NCI-H1694 (cell line): Measurements from ENCODE around the gene CELF4.

Experiments
- DNase-seq: peaks from one replicate; lab custom pipeline; 2025; lab: John Stamatoyannopoulos, UW

CELF4 gene

DNA sequence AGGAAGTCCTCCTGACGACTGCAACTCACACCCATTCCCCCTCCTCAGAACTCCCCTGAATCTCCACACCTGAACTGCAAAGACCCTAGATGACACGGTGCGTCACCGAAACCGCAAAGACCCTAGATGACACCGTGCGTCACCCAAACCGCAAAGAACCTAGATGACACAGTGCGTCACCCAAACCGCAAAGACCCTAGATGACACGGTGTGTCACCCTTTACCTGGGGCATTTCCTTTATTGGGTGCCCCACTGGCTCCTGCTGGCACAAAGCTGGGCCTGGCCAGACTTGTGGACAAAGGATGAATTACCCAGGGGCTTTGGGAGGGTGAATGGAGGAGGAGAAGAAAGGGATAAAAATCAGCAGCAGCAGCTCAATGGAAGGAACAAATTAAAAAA is 123.8 kb downstream of the CELF4 start:
- no peak for DNase-seq

DNA sequence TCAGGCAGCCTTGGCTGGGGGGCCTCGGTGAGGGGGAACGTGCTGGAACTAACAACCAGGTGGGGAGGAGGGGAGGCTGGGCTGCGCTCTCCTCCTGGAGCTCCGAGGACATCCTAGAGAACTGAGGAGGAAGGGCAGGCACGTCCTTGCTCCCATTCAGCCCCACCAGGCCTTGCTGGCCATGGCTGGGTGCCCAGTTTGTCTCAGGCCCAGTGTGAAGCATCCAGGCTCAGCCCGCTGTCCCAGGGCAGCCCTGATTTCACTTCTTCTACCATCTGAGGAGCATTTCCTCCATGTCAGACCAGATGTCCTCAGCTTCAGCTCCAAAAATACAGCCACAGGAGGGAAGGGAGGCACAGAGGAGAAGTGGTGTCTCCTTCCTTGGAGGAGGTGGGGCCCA is 125.4 kb downstream of the CELF4 start:
- no peak for DNase-seq

DNA sequence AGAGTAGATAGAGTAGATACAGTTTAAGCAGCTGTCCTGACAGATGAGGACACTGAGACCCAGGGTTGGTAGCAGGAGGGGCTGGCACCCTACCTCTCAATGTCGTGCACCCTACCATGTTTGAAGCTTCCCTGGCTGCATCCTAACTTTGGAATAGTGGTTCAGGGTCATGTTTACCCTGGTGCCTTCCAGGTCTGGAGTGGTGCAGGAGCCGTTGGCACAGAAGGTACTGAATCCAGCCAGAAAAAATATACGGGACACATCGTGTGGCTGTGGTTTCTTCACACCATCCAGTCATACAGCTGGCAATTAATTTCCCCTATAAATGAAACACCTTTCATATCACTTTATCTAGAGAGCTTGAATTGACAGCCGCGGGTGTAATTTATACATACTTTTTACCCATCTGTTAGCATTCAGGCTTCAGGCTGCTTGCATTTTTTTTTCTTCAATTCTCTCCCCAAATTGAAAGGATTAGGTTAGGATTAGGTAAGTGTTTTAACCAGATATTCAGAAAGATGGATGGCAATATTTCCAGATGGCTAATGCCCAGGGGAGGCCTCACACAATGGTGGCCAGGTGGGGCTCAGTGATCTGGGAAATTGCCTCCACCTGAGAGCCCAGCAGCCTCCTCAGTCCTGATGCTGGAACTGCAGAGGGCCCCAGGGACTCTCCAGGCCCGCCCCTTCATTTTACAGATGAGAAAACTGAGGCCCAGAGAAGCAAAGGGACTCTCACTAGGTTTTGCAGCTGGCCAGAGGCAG is 127.0 kb downstream of the CELF4 start:
- peak; percentile 15 for DNase-seq

DNA sequence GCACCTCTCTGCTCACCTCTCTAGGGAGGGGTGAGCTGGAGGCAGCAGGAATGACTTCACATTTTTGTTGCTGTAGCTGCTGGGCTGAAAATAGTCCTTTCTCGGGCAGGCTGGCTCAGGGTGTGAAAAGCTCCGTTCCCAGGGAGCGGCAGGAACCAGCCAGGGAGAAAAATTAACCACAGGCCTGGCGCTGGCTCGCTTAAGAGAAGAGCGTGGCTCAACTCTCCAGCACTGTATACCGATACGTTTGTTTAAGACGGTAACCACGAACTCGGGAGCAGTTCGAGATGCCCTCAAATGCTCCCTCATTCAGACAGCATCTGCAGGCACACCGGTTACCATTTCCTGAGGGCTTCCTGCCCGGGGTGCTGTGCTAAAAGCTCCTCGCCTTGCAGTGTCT is 129.6 kb downstream of the CELF4 start:
- DNase-seq: no peak

DNA sequence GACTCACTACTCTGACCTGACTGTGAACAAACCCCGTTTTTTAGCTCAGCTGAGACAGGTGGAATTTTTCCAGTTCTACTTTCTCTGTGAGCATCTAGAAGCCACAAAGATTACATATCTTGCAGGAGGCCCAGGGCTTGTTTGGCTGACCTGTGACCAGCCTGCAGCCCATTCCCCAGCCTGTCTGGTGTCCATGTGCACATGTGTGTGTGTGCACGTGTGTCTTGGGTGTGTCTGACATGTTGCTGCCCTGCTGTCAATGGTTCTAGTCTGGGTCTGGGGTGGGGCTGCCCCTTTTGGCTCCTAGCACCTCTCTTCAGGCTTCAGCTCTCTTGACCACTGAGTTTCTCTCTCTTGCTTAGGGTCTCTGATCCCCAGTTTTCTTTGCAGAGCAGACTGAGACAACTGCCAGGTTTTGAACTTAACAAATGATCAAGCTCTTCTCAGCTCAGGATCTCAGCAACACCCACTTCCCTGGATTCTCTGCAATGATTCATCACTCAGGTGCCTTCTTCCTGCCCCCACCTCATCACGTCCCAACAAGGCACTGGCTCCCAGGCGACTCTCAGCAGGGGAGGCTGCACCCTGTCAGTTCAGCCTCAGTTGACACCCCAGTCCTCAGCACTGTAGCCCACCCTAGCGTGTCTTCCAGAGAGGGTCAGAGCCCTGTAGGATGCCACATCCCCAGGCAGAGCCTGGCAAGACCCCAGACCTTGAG is 130.3 kb downstream of the CELF4 start:
- DNase-seq: no peak

DNA sequence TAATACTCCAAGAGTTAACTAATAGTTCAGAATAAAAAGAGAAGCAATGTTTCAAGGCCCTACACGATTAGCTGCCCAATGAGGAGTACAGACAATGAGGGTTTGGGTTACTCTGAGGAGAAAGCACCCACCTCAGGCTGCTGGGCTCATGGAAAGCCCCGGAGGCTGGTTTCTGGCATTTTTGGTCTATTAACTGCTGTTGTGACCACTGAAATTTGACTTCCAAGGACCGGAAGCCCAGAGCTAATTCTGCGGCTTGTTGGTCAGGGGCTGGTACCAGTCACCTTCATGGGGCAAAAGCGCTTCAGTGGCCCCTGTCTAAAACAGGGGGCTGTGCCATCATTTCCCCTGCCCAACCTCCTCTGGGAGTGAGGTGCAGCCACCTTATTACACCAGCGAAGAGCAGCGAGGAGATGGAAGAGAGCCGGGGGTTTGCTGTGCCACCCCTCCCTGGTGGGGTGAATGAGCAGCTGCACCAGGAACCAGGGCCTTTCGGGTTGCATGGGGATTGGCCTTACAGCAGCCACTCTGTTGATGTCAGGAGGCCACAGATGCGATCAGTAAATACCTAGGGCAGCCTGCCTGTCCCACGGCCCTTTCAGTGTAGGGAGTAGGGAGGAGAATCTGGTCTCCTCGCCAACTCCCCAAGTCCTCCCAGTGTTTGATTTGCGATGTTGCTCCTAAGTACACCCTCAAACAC is 131.3 kb downstream of the CELF4 start:
- no peak for DNase-seq

DNA sequence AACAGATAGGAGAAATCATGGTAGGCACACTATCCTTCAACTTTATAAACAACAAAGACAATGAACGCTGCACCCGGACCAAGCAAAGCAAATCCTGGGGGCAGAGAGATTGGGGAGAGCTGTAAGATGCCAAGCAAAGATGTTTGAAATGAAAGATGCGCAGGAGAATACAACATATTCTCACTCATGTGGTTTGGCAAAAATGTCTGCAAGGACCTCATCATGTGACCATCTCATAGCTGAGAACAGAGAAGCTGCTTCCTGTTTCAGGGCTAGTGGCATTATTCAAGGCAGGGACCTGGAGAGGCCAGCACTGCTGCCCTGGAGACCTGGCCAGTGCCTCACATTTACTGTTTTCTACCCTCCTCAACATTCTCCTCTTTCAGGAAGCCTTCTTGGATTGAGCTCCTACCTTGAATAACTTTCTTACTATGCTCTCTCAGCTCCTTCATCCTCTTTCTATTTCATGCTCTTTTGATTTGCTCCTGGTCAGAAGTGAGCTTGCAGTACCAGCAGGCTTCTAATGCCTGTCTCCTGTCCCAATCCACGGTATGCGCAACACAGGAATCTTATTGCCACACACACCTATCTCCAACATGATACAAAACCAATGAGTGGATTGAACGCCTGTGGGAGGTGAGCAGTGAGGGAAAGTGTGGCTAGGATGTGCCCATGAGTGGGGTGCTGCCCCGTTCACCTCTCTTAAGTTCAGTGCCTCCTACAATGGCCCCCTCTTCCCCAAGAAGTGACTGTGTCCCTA is 133.0 kb downstream of the CELF4 start:
- no peak for DNase-seq

DNA sequence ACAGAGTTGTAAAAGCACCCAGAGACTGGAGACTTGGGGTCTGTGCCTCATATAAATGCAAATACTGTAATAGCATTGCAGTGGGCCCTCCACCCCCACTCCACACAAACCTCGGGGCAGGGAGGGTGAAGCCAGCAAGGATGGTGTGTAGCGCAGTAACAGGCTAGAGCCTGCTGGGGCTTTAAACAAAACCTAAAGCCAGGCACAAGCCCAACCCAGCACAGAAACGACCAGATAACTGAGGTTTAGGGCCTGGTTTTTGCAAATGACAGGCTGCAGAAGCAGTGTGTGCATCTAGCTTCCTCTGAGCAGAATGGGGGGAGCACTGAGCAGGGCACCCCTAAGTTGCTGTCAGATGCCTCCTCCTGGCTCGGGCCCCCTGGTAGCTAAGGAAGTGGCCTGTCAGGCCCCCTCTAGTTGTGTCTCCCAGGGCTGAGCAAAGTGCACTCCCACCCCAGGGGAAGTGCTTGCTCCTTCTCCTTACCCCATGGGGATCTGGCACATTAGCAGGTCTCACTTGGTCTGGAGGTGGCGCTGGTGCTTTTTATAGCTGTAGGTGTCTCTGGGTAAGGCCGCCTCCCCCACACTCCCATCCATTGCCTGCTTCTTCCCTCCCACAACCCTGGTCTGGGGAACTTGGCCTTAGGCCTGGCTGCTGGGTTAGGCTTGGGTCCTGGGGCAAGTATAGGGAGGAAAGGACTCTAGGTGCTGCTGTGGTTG is 135.1 kb downstream of the CELF4 start:
- no peak for DNase-seq

DNA sequence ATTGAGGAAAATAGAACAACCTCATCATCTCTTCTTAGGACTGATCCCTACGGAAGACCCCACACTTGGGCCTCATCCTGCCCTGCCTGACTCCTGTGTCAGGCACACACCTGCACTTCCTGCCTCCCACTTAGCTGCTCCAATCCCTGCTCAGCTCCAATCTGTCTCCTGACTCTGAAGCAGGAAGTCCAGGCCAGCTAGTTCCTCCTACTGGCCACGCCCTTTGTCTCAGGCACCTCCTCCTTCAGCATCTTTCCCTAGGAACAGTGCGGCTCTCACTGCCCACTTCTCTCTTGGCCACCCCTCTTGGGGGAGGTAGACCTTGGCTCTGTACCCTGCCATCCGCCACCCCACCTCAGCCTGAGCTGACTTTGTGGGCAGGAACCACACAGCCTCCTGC is 135.8 kb downstream of the CELF4 start:
- DNase-seq: no peak

DNA sequence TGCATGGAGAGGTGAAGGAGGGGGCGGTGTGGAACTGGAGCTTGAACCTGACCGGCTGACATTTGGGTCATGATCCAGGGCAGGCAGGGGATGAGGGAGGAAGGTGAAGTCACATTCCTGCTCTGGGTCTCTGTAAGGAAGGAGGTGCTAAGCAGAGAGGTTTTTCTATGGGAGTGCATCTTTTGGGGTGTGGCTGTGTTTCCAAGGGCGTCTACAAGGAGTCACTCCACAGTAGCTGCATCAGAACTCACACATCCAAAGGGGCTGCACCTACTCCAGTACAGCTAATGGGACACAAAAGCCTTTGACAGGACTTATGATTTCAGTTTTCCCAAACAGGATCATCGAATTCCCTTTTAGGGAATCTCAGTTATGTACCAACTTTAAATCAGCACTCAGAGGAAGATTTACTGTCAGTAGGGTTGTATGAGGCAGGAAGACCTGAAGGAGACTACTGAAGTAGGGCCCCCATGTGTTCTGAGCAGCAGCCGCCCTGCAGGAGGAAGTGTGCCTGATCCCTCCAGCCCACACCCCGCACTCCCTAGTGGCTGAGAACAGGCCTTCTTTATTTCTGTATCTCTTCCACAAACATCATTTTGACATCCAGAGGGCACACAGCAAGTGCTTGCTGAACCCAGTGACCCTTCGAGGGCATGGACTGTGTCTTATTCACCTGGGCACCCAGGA is 137.2 kb downstream of the CELF4 start:
- DNase-seq: no peak

DNA sequence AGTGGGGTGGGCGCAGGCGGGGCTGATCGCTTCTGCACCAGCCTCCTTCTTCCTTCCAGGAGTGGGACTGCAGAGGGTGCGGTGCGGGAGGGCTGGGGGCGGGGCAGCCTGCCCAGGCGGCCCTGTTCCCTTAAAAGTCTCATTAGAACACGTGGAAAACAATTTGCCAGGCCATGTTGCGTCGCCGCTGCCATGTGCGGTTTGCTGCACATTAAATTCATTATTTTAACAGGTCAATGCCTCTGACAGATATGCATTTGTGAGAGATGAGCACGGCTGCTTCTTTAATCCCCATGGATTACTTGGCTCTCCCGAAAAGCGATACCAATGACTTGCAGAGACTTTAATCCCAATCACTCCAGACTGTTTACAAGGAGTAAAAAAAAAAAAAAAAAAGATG is 139.0 kb downstream of the CELF4 start:
- no peak for DNase-seq

DNA sequence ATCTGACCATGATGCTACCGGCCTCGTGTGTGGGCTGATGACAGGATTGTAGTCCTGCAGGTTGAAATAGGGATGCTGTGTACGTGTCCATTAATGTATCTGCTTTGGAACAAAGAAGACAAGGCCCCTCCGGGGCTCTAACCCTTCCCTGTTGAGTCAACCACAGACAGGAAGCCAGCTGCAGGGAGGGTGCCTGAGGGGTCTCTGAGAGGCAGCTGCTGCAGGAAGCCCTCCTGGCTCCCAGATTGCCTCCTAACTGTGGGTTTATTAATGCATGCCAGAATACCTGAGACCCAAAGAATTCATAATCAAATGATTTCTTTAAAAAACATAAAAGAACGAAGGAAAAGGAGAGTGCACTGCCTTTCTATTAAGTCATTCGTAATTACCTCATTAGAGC is 140.4 kb downstream of the CELF4 start:
- DNase-seq: no peak

DNA sequence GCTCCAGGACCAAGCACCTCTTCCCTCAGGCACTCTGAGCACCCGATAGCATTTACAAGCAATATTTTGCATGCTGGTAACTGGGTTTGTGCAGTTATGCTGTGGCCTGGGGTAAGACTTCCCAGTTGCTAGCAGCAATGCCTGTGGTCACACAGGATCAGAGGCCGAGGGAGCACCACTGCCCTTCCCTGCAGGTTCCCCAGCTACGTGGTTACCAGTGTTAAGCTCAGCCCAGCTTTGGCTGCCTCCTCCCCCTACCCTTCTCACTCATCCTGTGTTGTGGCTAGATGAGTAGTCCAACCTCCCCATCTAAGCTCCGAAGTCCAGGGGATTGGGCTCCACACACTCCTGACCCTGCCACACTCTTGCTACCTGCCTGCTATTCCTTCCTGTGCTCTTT is 141.1 kb downstream of the CELF4 start:
- DNase-seq: no peak

DNA sequence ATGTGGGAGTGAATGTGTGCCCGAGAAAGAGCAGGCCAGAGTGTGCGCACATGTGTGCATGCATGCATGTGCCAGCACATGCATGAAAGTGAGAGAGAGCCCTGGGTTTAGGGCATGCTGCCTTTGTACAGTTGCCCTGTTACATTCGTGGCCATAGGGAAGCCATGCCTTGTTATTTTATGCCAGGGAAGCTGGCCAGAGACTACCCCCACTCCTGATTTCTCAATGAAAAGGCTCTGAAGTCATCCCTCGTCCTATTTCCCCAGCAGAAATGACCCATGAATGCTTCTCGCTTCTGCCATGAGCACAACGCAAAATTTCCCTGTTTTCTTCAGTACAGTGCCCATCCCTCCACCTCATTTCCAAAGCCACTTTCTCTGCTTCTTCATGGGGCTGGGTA is 143.0 kb downstream of the CELF4 start:
- no peak for DNase-seq

DNA sequence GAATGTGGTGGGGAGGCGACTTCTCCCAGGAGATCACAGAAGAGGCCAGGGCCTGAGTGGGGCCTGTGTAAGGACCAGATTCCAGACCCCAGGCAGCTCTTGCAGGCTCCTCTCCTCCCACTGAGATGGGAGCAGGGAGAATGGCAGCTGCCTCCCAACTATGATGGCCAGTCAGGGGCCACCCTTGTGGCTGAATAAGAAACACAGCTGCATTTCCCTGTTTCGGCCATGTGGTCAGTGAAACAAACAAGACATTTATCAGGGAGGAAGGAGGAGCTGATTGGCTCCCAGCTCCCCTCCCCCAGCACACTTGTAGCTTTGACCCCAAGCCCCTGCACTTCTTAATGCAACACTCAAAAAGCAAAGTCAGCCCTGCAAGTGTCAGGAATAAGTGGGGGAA is 143.5 kb downstream of the CELF4 start:
- DNase-seq: no peak

DNA sequence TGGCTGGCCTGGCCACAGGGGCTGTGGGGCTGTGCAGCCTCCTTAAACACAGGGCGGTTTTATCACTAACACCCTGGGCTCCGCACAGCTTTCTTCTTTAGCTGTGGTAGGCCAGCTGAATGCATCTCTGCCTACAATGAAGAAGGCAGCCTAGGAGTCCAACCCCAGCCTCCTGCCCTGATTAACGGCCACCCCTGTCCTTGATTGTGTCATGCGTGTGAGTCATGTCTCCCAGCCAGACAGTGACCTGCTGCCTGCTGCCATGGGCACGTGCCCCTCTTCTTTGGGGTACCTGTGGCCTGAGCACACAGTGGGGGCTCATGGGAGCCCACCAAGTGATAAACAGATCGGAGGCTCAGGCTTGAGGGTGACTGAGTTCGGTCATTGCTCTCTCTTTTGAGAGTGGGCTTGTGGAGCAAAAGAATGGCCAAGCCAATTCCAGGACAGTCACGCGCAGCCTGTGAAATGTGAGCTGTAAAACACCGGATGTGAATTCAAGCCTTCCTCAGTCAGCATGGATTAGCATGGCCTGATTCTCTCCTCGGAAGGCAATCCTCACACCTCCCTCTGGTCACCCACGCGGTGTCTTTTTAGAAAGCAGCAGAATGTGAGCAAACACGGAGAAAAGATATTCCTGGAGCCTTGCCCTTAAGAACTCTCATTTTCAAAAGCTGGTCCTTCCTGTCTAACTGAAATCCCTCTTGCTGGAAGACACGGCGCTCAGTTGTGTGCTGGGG is 144.1 kb downstream of the CELF4 start:
- no peak for DNase-seq

DNA sequence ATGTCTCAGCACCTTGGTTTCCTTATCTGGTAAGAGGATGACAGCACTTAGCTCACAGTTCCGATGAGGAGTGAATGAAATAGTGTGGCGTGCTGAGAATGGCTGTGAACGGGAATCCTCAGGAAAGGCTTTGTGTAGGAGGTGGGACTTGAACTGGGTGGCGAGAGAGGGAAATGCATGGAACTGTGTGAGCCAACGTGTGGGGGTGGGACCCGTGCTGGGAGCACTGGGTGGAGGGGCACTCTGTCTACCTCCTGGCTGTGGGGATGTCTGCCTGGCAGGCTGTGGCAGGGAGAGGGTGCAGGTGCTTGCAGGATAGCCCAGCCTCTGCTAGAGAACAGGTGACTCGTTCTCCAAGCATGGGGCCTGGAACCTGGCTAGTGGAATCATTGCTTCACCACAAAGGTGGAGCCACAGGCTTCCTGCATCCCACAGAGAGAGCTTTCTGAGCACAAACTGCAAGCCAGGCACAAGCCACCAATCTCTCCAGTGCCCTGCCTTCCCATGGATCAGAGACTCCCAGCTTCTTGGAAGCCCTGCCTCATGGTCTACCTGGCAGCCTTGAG is 145.2 kb downstream of the CELF4 start:
- DNase-seq: no peak

DNA sequence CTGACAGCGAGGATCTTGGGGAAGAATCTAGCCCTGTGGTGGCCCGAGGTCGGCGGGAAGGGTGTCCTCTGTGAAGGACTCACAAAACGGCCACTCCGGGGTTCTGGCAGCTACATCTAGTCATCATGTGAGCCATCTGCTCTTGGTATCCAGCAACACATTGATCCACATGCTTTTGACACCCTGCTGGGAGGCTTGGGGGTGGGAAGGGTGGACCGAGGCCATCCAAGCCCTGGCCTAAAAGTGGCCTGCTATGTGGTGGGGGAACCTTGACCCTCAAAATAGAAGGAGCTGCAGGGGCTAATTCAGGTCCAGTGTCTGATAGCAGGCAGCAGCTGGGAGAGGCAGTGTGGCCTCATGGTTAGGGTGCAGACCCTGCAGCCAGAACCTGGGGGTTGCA is 145.7 kb downstream of the CELF4 start:
- no peak for DNase-seq

DNA sequence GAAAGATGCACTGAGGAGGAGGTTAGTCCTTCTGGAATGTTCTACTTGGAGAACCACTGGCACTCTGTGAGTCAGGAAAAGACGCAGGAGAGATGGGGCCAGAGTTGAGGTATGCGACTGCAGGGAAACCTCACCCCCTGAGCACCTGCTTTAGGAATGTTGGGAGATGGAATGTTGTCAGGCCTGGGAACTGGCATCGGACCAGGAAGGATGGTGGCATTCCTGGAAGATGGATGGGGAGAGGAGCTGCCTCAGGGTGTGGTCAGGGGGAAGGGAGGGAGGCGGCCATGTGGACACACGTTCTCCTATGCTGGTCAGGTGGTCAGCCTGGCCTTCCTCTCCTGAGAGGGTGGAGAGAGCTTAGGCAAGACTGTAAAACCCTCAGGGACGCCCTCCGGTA is 146.3 kb downstream of the CELF4 start:
- no peak for DNase-seq

DNA sequence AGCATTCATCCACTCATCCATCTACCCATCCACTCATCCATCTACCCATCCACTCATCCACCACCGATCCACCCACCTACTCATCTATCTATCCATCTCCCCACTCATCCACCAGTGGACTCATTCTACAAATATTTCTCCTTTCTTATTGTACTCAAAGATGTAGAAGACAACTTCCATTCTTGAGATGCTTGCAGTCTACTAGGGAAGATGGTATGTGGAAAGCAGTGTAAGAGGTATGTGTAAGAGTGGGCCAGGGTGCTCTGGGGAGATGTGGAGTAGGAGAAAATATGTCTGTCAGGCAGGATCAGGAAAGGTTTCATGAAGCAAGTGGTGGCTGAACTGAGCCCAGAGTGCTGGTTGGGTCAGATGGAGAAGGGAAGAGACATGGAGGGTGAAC is 150.8 kb downstream of the CELF4 start:
- DNase-seq: no peak
